SJSA1 (cell line): ENCODE results near the gene TUT1. TPM values are rescaled to one million over a fixed set of nuclear protein-coding genes. Genes with fewer than 3 reads are reported as not detected.
A peak's percentile ranks its signal among the peaks of the same experiment; 100 is the strongest.

Source experiments
- DNase-seq, 2 experiments: peaks; one replicate each; pipeline ENCODE4 v3.0.0-alpha.2; 2015 to 2020; ENCODE audit warnings: low spot score in 2 of 2, low read depth in 1 of 2
- H3K27ac ChIP-seq: fragments of 250-450 bp; sonication (Bioruptor Pico); 2 replicates; pipeline ENCODE4 v1.5.1; 2020; ENCODE audit warnings: mild to moderate bottlenecking, moderate library complexity
- H3K27me3 ChIP-seq: fragments of 250-450 bp; sonication (Bioruptor Pico); replicated peaks from 2 replicates; pipeline ENCODE4 v1.5.1; 2020; ENCODE audit warnings: mild to moderate bottlenecking, moderate library complexity
- H3K36me3 ChIP-seq: fragments of 250-450 bp; sonication (Bioruptor Pico); 2 replicates; pipeline ENCODE4 v1.5.1; 2020; ENCODE audit warnings: mild to moderate bottlenecking
- H3K4me1 ChIP-seq: fragments of 250-450 bp; sonication (Bioruptor Pico); replicated peaks from 2 replicates; pipeline ENCODE4 v1.6.1; 2021; ENCODE audit warnings: mild to moderate bottlenecking
- H3K4me3 ChIP-seq: fragments of 250-450 bp; sonication (Bioruptor Pico); 2 replicates; pipeline ENCODE4 v1.5.1; 2020; ENCODE audit warnings: mild to moderate bottlenecking
- H3K9me3 ChIP-seq: fragments of 250-450 bp; sonication (Bioruptor Pico); replicated peaks from 2 replicates; pipeline ENCODE4 v1.5.1; 2020; ENCODE audit warnings: mild to moderate bottlenecking
- total RNA-seq: library from RNA; depleted of rRNA; stranded (reverse); fragments of >200 nt; shearing (Covaris generic); gene quantifications from 2 replicates; pipeline ENCODE4 v1.2.3, GENCODE V29; 2014; rRNA removed

TUT1 gene
- total RNA-seq, 1 experiment from 2014 or later: 8.5 TPM

- Histone ChIP-seq H3K27me3 (no peaks in the 10 kb centered on the region), H3K27ac (peak overlapping the region; percentile 67), H3K4me3 (peak overlapping the region; percentile 92), H3K4me1 (peaks cover 84% of the 10 kb centered on the region), H3K36me3 (peaks cover 79% of the 10 kb centered on the region), H3K9me3 (no peaks in the 10 kb centered on the region; the same call in 1 of the 2 replicates)
- no peak for DNase-seq
These were observed 49.1 kb downstream of the TUT1 start for GRCh38 chr11:62542111-62542745.

DNA sequence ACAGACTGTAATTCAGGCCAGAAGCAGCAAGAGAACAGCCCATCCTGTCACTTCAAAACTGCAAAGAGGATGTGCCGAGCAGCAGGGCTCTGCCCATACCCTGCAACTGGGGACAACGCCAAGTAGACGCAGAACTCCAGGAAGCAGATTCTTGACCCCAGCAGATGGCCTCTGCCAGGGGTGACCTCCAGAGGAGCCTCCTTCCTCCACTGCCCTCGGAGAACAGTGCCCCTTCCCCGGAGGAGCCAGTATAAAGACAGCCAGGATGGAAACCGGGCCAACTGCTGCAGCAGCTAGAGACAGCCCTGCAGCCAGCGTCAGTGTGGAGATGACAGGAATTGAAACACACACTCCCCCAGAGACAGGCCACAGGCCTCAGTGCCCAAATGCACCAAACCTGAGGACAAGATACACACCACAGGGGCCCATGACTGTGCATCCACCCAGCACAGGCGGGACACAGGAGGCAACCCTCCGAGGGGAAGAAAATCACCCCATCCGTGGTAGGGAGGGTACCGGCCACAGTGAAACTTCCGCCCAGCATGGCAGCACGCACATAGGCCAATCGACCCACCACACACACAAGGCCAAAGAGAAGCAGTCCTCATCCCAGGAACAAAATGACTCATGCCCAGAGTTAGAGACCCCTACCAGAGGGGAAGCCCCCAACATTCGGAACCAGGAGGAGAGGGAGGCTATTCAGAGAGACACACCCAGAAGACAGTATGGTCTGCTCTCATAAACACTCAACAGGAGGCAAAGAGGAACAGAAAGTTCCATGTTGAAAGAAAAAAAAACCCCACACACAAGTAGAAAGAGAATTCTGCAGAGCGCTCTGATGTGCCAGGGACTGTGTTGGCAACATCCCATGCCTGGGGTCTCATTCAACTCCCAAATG is 50.3 kb downstream of the TUT1 start:
- Histone ChIP-seq H3K9me3 (no peaks in the 10 kb centered on the region; the same call in 1 of the 2 replicates), H3K4me1 (peaks cover 90% of the 10 kb centered on the region), H3K27ac (no peak overlapping the region), H3K36me3 (peaks cover 83% of the 10 kb centered on the region), H3K4me3 (no peak overlapping the region), H3K27me3 (no peaks in the 10 kb centered on the region)
- no peak for DNase-seq

- Histone ChIP-seq H3K36me3 (peaks cover 86% of the 10 kb centered on the region), H3K27me3 (no peaks in the 10 kb centered on the region), H3K27ac (peak overlapping the region; percentile 56), H3K4me3 (no peak overlapping the region), H3K4me1 (peaks cover 88% of the 10 kb centered on the region), H3K9me3 (no peaks in the 10 kb centered on the region; the same call in 1 of the 2 replicates)
- peak; percentile 88 to 96 for DNase-seq
These were observed 51.9 kb downstream of the TUT1 start for GRCh38 chr11:62539238-62539925.

DNA sequence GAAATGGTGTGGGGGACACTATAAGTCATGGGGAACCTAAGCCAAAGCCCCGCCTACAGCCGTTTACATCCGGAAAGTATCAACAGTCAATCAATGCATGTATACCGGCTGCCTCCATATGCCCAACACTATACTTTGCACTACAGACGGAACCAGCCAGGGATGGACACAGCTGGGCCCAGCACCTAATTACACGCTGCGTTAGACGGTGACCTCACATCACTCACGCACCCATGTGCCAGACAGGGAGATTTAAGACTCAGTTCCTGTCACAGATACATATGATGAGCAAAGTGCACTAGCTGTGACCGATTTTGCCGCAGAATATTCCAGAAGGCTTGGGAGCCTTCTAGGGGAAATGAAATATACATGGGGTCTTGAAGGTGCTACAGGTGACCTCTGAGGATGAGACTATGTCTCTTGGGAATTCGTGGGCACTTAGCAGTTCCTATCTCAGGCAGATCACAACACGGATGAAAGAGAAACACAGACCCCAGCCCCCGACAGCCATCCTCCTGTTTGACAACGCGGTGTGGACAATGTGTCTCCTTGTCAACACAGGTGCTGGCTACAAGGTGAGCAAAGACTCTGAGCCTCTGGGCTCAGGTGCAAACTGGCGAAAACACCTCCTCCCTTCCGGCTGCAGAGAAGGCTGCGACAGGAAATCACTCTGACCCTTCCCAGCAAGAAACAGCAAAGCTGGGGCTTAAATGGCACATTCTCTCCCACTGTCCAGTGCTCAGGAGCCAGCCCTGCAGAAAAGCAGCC is 52.7 kb downstream of the TUT1 start:
- no peak for DNase-seq
- peaks cover 81% of the 10 kb centered on the region for H3K4me1 ChIP-seq
- no peak overlapping the region for H3K4me3 ChIP-seq
- H3K27ac ChIP-seq: 0 out of 2 replicates have a peak overlapping the region, but pooled peaks have one; percentile 2
- no peaks in the 10 kb centered on the region; the same call in 1 of the 2 replicates for H3K9me3 ChIP-seq
- peaks cover 90% of the 10 kb centered on the region for H3K36me3 ChIP-seq
- H3K27me3 ChIP-seq: no peaks in the 10 kb centered on the region

DNA sequence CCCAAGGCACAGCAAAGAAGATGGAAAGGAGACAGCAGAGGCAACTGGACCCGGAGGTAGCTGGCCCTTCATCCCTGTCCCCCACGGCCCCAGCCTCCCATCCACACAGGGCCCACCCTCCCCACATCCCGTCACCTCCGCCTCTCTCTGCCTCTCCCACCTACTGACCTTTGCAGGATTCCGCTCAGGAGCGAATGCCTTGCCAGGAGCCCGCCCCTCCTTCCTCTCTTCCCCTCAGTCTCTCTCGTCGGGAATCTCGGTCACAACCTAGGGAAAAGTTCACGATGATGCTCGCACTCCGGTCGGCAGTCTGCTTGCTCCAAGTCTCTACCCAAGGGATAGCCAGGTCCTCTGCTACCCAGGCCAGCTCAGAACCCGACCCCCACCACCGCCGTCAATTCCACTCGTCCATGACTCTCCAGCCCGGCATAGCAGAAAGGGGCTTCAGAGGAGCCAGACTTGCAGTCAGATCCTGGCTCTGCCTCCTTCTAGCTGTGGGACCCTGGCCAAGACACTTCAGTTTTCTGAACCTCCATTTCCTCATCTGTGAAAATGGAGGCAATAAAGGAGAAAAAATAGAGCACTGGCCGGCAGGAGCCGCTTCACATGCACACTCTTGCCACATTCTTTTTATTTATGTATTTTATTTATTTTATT is 54.9 kb downstream of the TUT1 start:
- H3K9me3 ChIP-seq: no peaks in the 10 kb centered on the region; the same call in 1 of the 2 replicates
- H3K36me3 ChIP-seq: peaks cover 91% of the 10 kb centered on the region
- no peak for DNase-seq
- H3K27me3 ChIP-seq: no peaks in the 10 kb centered on the region
- no peak overlapping the region for H3K4me3 ChIP-seq
- peaks cover 59% of the 10 kb centered on the region for H3K4me1 ChIP-seq
- H3K27ac ChIP-seq: peak overlapping the region; percentile 17

- H3K4me3 ChIP-seq: no peak overlapping the region
- no peaks in the 10 kb centered on the region for H3K27me3 ChIP-seq
- H3K9me3 ChIP-seq: no peaks in the 10 kb centered on the region; the same call in 1 of the 2 replicates
- DNase-seq: peak; percentile 58 to 93
- peak overlapping the region; percentile 17 for H3K27ac ChIP-seq
- peaks cover 91% of the 10 kb centered on the region for H3K36me3 ChIP-seq
- peaks cover 53% of the 10 kb centered on the region for H3K4me1 ChIP-seq
These were observed 55.5 kb downstream of the TUT1 start for GRCh38 chr11:62535802-62536201.

GRCh38 chr11:62534779-62535545 is 56.4 kb downstream of the TUT1 start:
- Histone ChIP-seq H3K27ac (no peak overlapping the region), H3K4me1 (peaks cover 46% of the 10 kb centered on the region), H3K4me3 (no peak overlapping the region), H3K27me3 (no peaks in the 10 kb centered on the region), H3K9me3 (no peaks in the 10 kb centered on the region; the same call in 1 of the 2 replicates), H3K36me3 (peaks cover 95% of the 10 kb centered on the region)
- no peak for DNase-seq

DNA sequence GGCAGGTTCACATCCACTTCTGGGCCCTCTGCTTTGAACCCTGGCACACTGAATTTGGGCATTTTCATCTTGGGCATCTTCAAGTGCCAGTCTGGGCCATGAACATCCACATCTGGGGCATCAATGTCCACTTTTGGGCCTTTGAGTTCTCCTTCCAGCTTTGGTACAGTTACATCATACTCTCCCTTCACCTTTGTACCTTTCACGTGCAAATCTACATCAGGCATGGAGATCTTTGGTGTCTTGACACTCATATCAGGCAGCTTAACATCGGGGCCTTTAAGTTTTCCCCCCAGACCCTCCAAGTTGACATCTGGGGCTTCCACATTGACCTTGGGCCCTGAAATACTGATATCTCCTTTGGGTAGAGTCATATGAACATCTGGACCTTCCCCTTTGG is 59.2 kb downstream of the TUT1 start:
- H3K36me3 ChIP-seq: peaks cover 95% of the 10 kb centered on the region

More for the DNA sequence above, 59.2 kb downstream of the TUT1 start:
- Histone ChIP-seq H3K4me1 (peaks cover 17% of the 10 kb centered on the region), H3K27me3 (no peaks in the 10 kb centered on the region), H3K4me3 (no peak overlapping the region), H3K27ac (no peak overlapping the region), H3K9me3 (no peaks in the 10 kb centered on the region)
- no peak for DNase-seq

Other genes starting within 250 kb of the TUT1 start
- gene SCGB1A1, start 172.5 kb downstream of the TUT1 start, total RNA-seq: not detected in 2 replicates
- 306 and 345 TPM in 2 replicates for gene AHNAK, start 44.7 kb downstream of the TUT1 start, total RNA-seq
- gene EEF1G, start 17.6 kb downstream of the TUT1 start, total RNA-seq: 1,705 and 1,743 TPM in 2 replicates
- 128 and 214 TPM in 2 replicates for gene MTA2, start 10.3 kb upstream of the TUT1 start, total RNA-seq
- gene EML3, start 21.3 kb upstream of the TUT1 start, total RNA-seq: 19.8 and 28.1 TPM in 2 replicates
- gene ROM1, start 21.7 kb upstream of the TUT1 start, total RNA-seq: 3.1 and 10.4 TPM in 2 replicates
- 82.5 and 145 TPM in 2 replicates for gene B3GAT3, start 30.5 kb upstream of the TUT1 start, total RNA-seq
- 356 and 500 TPM in 2 replicates for gene GANAB, start 55.1 kb upstream of the TUT1 start, total RNA-seq
- gene INTS5, start 61.8 kb upstream of the TUT1 start, total RNA-seq: 26.6 and 26.8 TPM in 2 replicates
- 103 and 121 TPM in 2 replicates for gene C11orf98, start 73.7 kb upstream of the TUT1 start, total RNA-seq
- gene CSKMT, start 73.8 kb upstream of the TUT1 start, total RNA-seq: 9.8 and 15.7 TPM in 2 replicates
- gene UQCC3, start 80.2 kb upstream of the TUT1 start, total RNA-seq: 14.9 and 30.6 TPM in 2 replicates
- gene LBHD1, start 80.7 kb upstream of the TUT1 start, total RNA-seq: 2.1 and 10.1 TPM in 2 replicates
- gene UBXN1, start 87.5 kb upstream of the TUT1 start, total RNA-seq: 162 and 208 TPM in 2 replicates
- 0.55 and 0.85 TPM in 2 replicates for gene LRRN4CL, start 98.0 kb upstream of the TUT1 start, total RNA-seq
- gene BSCL2, start 115.9 kb upstream of the TUT1 start, total RNA-seq: 51.4 and 138 TPM in 2 replicates
- not detected in 2 replicates for gene GNG3, start 116.2 kb upstream of the TUT1 start, total RNA-seq
- 9.8 and 18.6 TPM in 2 replicates for gene HNRNPUL2, start 135.9 kb upstream of the TUT1 start, total RNA-seq
- 47.6 and 51.3 TPM in 2 replicates for gene TTC9C, start 137.0 kb upstream of the TUT1 start, total RNA-seq
- gene ZBTB3, start 162.6 kb upstream of the TUT1 start, total RNA-seq: 8.3 and 10.8 TPM in 2 replicates
- gene POLR2G, start 170.1 kb upstream of the TUT1 start, total RNA-seq: 224 and 259 TPM in 2 replicates
- 19.7 and 28.9 TPM in 2 replicates for gene TAF6L, start 179.9 kb upstream of the TUT1 start, total RNA-seq
- 92.8 and 131 TPM in 2 replicates for gene TMEM179B, start 195.9 kb upstream of the TUT1 start, total RNA-seq
- 39.7 and 42.4 TPM in 2 replicates for gene TMEM223, start 200.5 kb upstream of the TUT1 start, total RNA-seq
- gene NXF1, start 213.9 kb upstream of the TUT1 start, total RNA-seq: 33.6 and 33.8 TPM in 2 replicates
- 45.7 and 45.8 TPM in 2 replicates for gene STX5, start 240.5 kb upstream of the TUT1 start, total RNA-seq
- gene TEX54, start 241.3 kb upstream of the TUT1 start, total RNA-seq: not detected in 2 replicates
- 97.4 and 102 TPM in 2 replicates for gene WDR74, start 248.1 kb upstream of the TUT1 start, total RNA-seq